Measurements from ENCODE around the gene SCN1B. TPM values are rescaled to one million over a fixed set of nuclear protein-coding genes. Genes with fewer than 3 reads are reported as not detected.
A peak's percentile ranks its signal among the peaks of the same experiment; 100 is the strongest.

SCN1B gene
- total and polyA plus RNA-seq, 2 of the 13 experiments (the other 11 are each of a cell fraction or from before 2014, with no cell fraction given), result 2.7 to 20.1 TPM

GRCh38 chr19:35013041-35013819, 17.0 kb upstream of the SCN1B start (continued):
- TF ChIP-seq E2F5 (CRISPR knock-in tag; conservative IDR thresholded peaks at IDR 0.05) (no peak), ZNF800 (CRISPR knock-in tag; IDR thresholded peaks at IDR 0.05) (no peak), SRSF1 (optimal IDR thresholded peaks at IDR 0.05; ENCODE audit: low read depth, low read length) (no peak), TMF1 (CRISPR knock-in tag; IDR thresholded peaks at IDR 0.05; ENCODE audit: low read depth) (no peak), POGZ (CRISPR knock-in tag; IDR thresholded peaks at IDR 0.05) (0 out of 2 replicates have a peak, but pooled peaks have one; percentile 13), BHLHE40 (IDR thresholded peaks at IDR 0.05; ENCODE audit: low read length) (no peak), SOX6 (IDR thresholded peaks at IDR 0.05) (no peak), SOX6 (CRISPR knock-in tag; IDR thresholded peaks at IDR 0.05) (peak; percentile 32; the same call in 1 of the 2 replicates), ZNF609 (CRISPR knock-in tag; IDR thresholded peaks at IDR 0.05; ENCODE audit: borderline replicate concordance) (0 out of 2 replicates have a peak, but pooled peaks have one; percentile 23), ZNF256 (CRISPR knock-in tag; conservative IDR thresholded peaks at IDR 0.05) (no peak), ZNF275 (CRISPR knock-in tag; IDR thresholded peaks at IDR 0.05; ENCODE audit: borderline replicate concordance) (0 out of 2 replicates have a peak, but pooled peaks have one; percentile 62), TIGD3 (CRISPR knock-in tag; IDR thresholded peaks at IDR 0.05; ENCODE audit: borderline replicate concordance) (no peak), THYN1 (CRISPR knock-in tag; IDR thresholded peaks at IDR 0.05; ENCODE audit: borderline replicate concordance, low read depth) (no peak), HOXA5 (CRISPR knock-in tag; IDR thresholded peaks at IDR 0.05) (no peak), GFI1 (CRISPR knock-in tag; IDR thresholded peaks at IDR 0.05; ENCODE audit: borderline replicate concordance) (no peak)
